OCI-LY7 (cell line): Measurements from ENCODE around the gene MAGEF1.

Experiments used
- EZH2phosphoT487 ChIP-seq: fragments of 200-600 bp; sonication (generic); IDR thresholded peaks from 2 replicates; pipeline ENCODE4 v1.6.1; 2018; ENCODE audit warnings: low read depth, borderline replicate concordance, mild to moderate bottlenecking, mixed run types, antibody characterized with exemption, low read length, moderate library complexity, mixed read lengths
- TF ChIP-seq, protein P1 (sequence below): fragments of 200-600 bp; sonication (generic); conservative IDR thresholded peaks from 2 replicates; pipeline ENCODE4 v1.5.1; 2014; ENCODE audit warnings: mild to moderate bottlenecking, antibody characterized with exemption, low read length, moderate library complexity, mixed read lengths

- TF ChIP-seq, protein P1, sequence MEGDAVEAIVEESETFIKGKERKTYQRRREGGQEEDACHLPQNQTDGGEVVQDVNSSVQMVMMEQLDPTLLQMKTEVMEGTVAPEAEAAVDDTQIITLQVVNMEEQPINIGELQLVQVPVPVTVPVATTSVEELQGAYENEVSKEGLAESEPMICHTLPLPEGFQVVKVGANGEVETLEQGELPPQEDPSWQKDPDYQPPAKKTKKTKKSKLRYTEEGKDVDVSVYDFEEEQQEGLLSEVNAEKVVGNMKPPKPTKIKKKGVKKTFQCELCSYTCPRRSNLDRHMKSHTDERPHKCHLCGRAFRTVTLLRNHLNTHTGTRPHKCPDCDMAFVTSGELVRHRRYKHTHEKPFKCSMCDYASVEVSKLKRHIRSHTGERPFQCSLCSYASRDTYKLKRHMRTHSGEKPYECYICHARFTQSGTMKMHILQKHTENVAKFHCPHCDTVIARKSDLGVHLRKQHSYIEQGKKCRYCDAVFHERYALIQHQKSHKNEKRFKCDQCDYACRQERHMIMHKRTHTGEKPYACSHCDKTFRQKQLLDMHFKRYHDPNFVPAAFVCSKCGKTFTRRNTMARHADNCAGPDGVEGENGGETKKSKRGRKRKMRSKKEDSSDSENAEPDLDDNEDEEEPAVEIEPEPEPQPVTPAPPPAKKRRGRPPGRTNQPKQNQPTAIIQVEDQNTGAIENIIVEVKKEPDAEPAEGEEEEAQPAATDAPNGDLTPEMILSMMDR = no peak
- TF ChIP-seq EZH2phosphoT487 = no peak
These were observed 50.9 kb downstream of the MAGEF1 start for GRCh38 chr3:184660931-184661330.
